K562 (cell line): ENCODE data around the gene OR52E5. TPM values are rescaled to one million over a fixed set of nuclear protein-coding genes. Genes with fewer than 3 reads are reported as not detected.

ENCODE experiments used
- CHD4 ChIP-seq: fragments of 200-600 bp; sonication (generic); IDR thresholded peaks from 3 replicates; pipeline ENCODE4 v1.6.1; 2012; ENCODE audit warnings: low read depth, mild to moderate bottlenecking, mixed read lengths, low read length, inconsistent platforms; ENCODE audit not compliant: insufficient read depth, insufficient replicate concordance, poor library complexity, severe bottlenecking
- CTCF ChIP-seq, 3 experiments: IDR thresholded peaks in 2 of 3; conservative IDR thresholded peaks in 1 of 3; 2 replicates each; pipeline ENCODE4 v1.5.1; 2011 to 2012; ENCODE audit warnings: low read length in 3 of 3, mild to moderate bottlenecking in 3 of 3, control low read depth in 2 of 3, improper control_type of control experiment in 1 of 3, inconsistent platforms in 1 of 3, low read depth in 1 of 3, mixed read lengths in 1 of 3, moderate library complexity in 1 of 3; ENCODE audit not compliant: insufficient read depth in 2 of 3
- GABPB2 ChIP-seq: fragments of 250-450 bp; sonication (Bioruptor Pico); conservative IDR thresholded peaks from 2 replicates; pipeline ENCODE4 v1.5.1; 2021; ENCODE audit warnings: mild to moderate bottlenecking
- RAD21 ChIP-seq, 2 experiments: fragments of 250-450 bp in 1 of 2; fragments of 450-650 bp in 1 of 2; sonication (Bioruptor Pico) in 1 of 2; formaldehyde crosslinking in 1 of 2; IDR thresholded peaks in 1 of 2; conservative IDR thresholded peaks in 1 of 2; 2 replicates each; pipeline versions ENCODE4 v1.4.0 to v1.8.0; 2020 to 2022; ENCODE audit warnings: mild to moderate bottlenecking in 2 of 2, moderate library complexity in 1 of 2
- SMC3 ChIP-seq: conservative IDR thresholded peaks from 2 replicates; pipeline ENCODE4 v1.6.1; 2011; ENCODE audit warnings: low read depth, low read length, improper control_type of control experiment; ENCODE audit not compliant: insufficient read depth
- TAF9B ChIP-seq: fragments of 450-650 bp; IDR thresholded peaks from 2 replicates; pipeline ENCODE4 v1.6.1; 2018; ENCODE audit warnings: mild to moderate bottlenecking; ENCODE audit not compliant: partially characterized antibody
- ZBTB1 ChIP-seq: sonication (generic); formaldehyde crosslinking; IDR thresholded peaks from 2 replicates; pipeline ENCODE4 v1.8.1; 2023; ENCODE audit warnings: missing genetic modification reagents, low read depth, mild to moderate bottlenecking, borderline replicate concordance
- ZNF778 ChIP-seq: fragments of 450-650 bp; formaldehyde crosslinking; IDR thresholded peaks from 2 replicates; pipeline ENCODE4 v1.4.0; 2020; ENCODE audit warnings: mild to moderate bottlenecking, moderate library complexity
- polyA plus RNA-seq, 8 experiments: library from polyadenylated mRNA; depleted of rRNA in 4 of 8; stranded (reverse) in 5 of 8; unstranded in 3 of 8; fragments of >200 nt; fragmentation: Nextera tagmentation in 2 of 8; fragmentation: Illumina TruSeq in 1 of 8; extraction: Ambion mirVana in 2 of 8; extraction: Trizol in 1 of 8; gene quantifications; 2 replicates each; pipeline versions ENCODE4 v1.2.1 to v1.2.3, GENCODE V29; 2011 to 2014; ENCODE audit warnings: inconsistent platforms in 1 of 8, missing spikeins in 1 of 8
- total RNA-seq, 7 experiments: library from RNA; depleted of rRNA in 6 of 7; stranded (reverse); fragments of >200 nt in 6 of 7; fragmentation: Illumina TruSeq in 2 of 7; extraction: Trizol in 2 of 7; gene quantifications; 2 replicates each; pipeline versions ENCODE4 v1.2.1 to v1.2.3, GENCODE V29; 2011 to 2021; ENCODE audit warnings: low replicate concordance in 1 of 7
- TF ChIP-seq, protein P1 (sequence below): IDR thresholded peaks from 2 replicates; pipeline ENCODE4 v1.6.1; 2012; ENCODE audit warnings: low read depth, low read length, improper control_type of control experiment, borderline replicate concordance

Gene OR52E5
- total and polyA plus RNA-seq, 9 of the 15 experiments (the other 6 are each of a cell fraction or from before 2014, with no cell fraction given), result not detected

DNA sequence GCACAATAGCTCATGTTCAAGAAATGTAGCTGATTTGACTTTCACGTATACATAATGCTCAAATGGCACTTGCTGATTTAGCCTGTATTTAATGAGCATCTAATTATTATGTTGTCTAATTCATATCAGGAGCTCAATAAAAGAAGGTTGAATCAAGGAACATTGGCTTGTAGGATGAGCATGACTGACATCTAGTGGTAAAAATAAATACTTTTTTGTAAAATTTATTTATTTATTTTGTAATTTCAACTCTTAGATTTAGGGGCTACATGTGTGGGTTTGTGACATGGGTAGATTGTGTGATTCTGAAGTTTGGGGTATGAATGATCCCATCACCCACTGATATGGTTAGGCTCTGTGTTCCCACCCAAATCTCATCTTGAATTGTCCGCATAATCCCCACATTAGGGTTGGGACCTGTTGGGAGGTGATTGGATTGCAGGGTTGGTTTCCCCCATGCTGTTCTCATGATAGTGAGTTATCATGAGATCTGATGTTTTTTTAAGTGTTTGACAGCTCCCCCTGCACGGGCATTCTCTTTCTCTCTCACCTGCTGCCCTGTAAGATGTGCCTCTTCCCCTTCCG is 1.7 kb upstream of the OR52E5 start (continued):
- TF ChIP-seq CTCF (IDR thresholded peaks at IDR 0.05 in 2 of 3, conservative IDR thresholded peaks at IDR 0.05 in 1 of 3; ENCODE audit: insufficient read depth in 2 of 3, low read depth in 1 of 3, low read length in 3 of 3), result peak in 2 of 3 experiments; percentile 43 to 66; a peak in 4 of 6 replicates
- peak; percentile 84 to 85 for TF ChIP-seq RAD21 (CRISPR knock-in tag; conservative IDR thresholded peaks at IDR 0.05 in 1 of 2, IDR thresholded peaks at IDR 0.05 in 1 of 2)
- TF ChIP-seq TAF9B, result no peak
- TF ChIP-seq, protein P1, sequence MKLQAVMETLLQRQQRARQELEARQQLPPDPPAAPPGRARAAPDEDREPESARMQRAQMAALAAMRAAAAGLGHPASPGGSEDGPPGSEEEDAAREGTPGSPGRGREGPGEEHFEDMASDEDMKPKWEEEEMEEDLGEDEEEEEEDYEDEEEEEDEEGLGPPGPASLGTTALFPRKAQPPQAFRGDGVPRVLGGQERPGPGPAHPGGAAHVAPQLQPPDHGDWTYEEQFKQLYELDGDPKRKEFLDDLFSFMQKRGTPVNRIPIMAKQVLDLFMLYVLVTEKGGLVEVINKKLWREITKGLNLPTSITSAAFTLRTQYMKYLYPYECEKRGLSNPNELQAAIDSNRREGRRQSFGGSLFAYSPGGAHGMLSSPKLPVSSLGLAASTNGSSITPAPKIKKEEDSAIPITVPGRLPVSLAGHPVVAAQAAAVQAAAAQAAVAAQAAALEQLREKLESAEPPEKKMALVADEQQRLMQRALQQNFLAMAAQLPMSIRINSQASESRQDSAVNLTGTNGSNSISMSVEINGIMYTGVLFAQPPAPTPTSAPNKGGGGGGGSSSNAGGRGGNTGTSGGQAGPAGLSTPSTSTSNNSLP, result 0 out of 2 replicates have a peak, but pooled peaks have one; percentile 31
- TF ChIP-seq ZBTB1 (CRISPR knock-in tag), result no peak
- TF ChIP-seq ZNF778 (CRISPR knock-in tag), result no peak
- 0 out of 2 replicates have a peak, but pooled peaks have one; percentile 20 for TF ChIP-seq SMC3
- no peak for TF ChIP-seq CHD4
- TF ChIP-seq GABPB2 (CRISPR knock-in tag), result no peak
- TF ChIP-seq, all 486 proteins: peak for 6
